HepG2 (cell line): Measurements from ENCODE around the gene KANSL1. TPM values are rescaled to one million over a fixed set of nuclear protein-coding genes. Genes with fewer than 3 reads are reported as not detected.
A peak's percentile ranks its signal among the peaks of the same experiment; 100 is the strongest.

Experiments used
- CEBPB ChIP-seq: IDR thresholded peaks from 2 replicates; pipeline ENCODE4 v1.6.1; 2011; ENCODE audit warnings: low read depth, low read length, improper control_type of control experiment, borderline replicate concordance
- CREM ChIP-seq, 2 experiments: sonication (generic) in 1 of 2; formaldehyde crosslinking in 1 of 2; IDR thresholded peaks; 2 replicates each; pipeline versions ENCODE4 v1.4.0 to v1.6.1; 2016 to 2020; ENCODE audit warnings: antibody characterized with exemption in 1 of 2, mild to moderate bottlenecking in 1 of 2, missing genetic modification reagents in 1 of 2
- EEA1 ChIP-seq: sonication (generic); formaldehyde crosslinking; IDR thresholded peaks from 2 replicates; pipeline ENCODE4 v1.5.1; 2020; ENCODE audit warnings: mild to moderate bottlenecking, missing genetic modification reagents, borderline replicate concordance
- PITX1 ChIP-seq: sonication (generic); formaldehyde crosslinking; IDR thresholded peaks from 2 replicates; pipeline ENCODE4 v1.5.1; 2020; ENCODE audit warnings: mild to moderate bottlenecking, missing genetic modification reagents
- RFX1 ChIP-seq: fragments of 450-650 bp; IDR thresholded peaks from 2 replicates; pipeline ENCODE4 v1.6.1; 2017
- SRSF1 ChIP-seq: fragments of 200-400 bp; formaldehyde crosslinking; optimal IDR thresholded peaks from 2 replicates; pipeline ENCODE3; 2017; ENCODE audit warnings: mild to moderate bottlenecking, low read depth, low read length, moderate library complexity
- TCF7L2 ChIP-seq: IDR thresholded peaks from 2 replicates; pipeline ENCODE4 v1.6.1; 2011; ENCODE audit warnings: mild to moderate bottlenecking, low read depth, low read length, moderate library complexity
- TFE3 ChIP-seq: IDR thresholded peaks from 2 replicates; pipeline ENCODE4 v1.6.1; 2016
- TRIM22 ChIP-seq: fragments of 450-650 bp; IDR thresholded peaks from 2 replicates; pipeline ENCODE4 v1.6.1; 2017
- ZBTB4 ChIP-seq: sonication (generic); formaldehyde crosslinking; IDR thresholded peaks from 2 replicates; pipeline ENCODE4 v1.4.0; 2020; ENCODE audit warnings: missing genetic modification reagents, mild to moderate bottlenecking, borderline replicate concordance
- ZNF367 ChIP-seq: sonication (generic); formaldehyde crosslinking; IDR thresholded peaks from 2 replicates; pipeline ENCODE4 v1.4.0; 2020; ENCODE audit warnings: missing genetic modification reagents, borderline replicate concordance
- ZZZ3 ChIP-seq: sonication (generic); formaldehyde crosslinking; IDR thresholded peaks from 2 replicates; pipeline ENCODE4 v1.4.0; 2020; ENCODE audit warnings: missing genetic modification reagents, mild to moderate bottlenecking, borderline replicate concordance
- polyA plus RNA-seq, 8 experiments: library from polyadenylated mRNA; depleted of rRNA in 3 of 8; stranded (reverse) in 7 of 8; unstranded in 1 of 8; fragments of >200 nt; fragmentation: Illumina TruSeq in 4 of 8; extraction: Trizol in 4 of 8; gene quantifications; 2 replicates each; pipeline versions ENCODE4 v1.2.1 to v1.2.3, GENCODE V29; 2011 to 2016; ENCODE audit warnings: low read depth in 4 of 8, missing spikeins in 1 of 8, mixed read lengths in 1 of 8; ENCODE audit not compliant: insufficient read depth in 1 of 8
- total RNA-seq, 5 experiments: library from RNA; depleted of rRNA; stranded (reverse); fragments of >200 nt; fragmentation: Illumina TruSeq; extraction: Trizol; gene quantifications; 2 replicates each; pipeline ENCODE4 v1.2.3, GENCODE V29; 2016; ENCODE audit warnings: low read depth in 1 of 5
- TF ChIP-seq, protein P1 (sequence below), 2 experiments: sonication (generic) in 1 of 2; formaldehyde crosslinking in 1 of 2; IDR thresholded peaks; 2 replicates each; pipeline versions ENCODE4 v1.4.0 to v1.6.1; 2018 to 2020; ENCODE audit warnings: missing genetic modification reagents in 2 of 2, borderline replicate concordance in 1 of 2, low read depth in 1 of 2, mild to moderate bottlenecking in 1 of 2, missing biosample characterization in 1 of 2
- TF ChIP-seq, protein P2 (sequence below): sonication (generic); formaldehyde crosslinking; IDR thresholded peaks from 2 replicates; pipeline ENCODE4 v1.8.0; 2022; ENCODE audit warnings: missing genetic modification reagents, mild to moderate bottlenecking, moderate library complexity, borderline replicate concordance
- TF ChIP-seq, protein P3 (sequence below): sonication (generic); formaldehyde crosslinking; IDR thresholded peaks from 2 replicates; pipeline ENCODE4 v1.5.1; 2020; ENCODE audit warnings: missing genetic modification reagents, mild to moderate bottlenecking, borderline replicate concordance

Gene KANSL1
- total and polyA plus RNA-seq, 2 of the 13 experiments (the other 11 are each of a cell fraction or from before 2014, with no cell fraction given) = 24.0 to 59.6 TPM

DNA sequence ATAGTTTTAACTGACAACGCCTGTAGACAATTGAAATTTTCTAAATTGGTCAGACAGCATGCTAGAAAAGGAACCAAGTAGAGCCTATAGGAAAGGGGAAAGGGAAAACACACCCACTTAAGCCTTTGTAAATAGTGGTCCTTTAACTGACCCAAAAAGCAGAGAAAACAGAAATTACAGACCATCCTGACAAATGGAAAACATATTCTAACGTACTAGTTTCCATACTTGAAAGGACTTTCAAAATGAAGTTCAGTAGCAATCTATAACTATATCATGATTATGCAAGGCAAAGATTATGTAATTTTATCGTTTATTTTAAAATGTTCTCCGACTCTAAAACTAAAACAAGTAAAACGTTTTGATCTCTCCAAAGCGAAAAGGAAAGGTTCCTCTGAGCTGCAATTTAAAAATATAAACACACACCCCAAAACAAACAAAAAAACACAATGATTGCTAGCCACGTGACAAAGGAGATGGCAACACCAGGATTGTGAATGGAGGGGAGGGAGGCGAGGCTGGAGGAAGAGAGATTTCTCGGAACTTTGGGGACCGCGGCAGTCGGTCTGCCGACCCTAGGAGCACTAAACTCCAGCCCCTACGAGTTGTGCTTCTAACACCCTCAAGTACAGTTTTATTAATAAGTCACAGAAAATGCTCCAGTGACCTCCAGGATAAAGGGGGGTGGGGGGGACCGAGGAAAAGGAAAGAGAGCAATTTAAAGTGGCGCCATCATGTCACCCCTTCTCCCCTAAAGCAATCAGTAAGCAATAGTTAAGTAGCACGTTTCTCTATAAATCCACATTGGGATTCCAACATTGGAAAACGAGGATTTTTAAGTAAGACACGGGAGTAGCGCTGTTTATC is 1.7 kb downstream of the KANSL1 start (continued):
- peak; percentile 21; the same call in 1 of the 2 replicates for TF ChIP-seq ZNF367
- TF ChIP-seq CEBPB = 0 out of 2 replicates have a peak, but pooled peaks have one; percentile 19
- TF ChIP-seq CREM (IDR thresholded peaks at IDR 0.05) = no peak
- no peak for TF ChIP-seq CREM (CRISPR knock-in tag; IDR thresholded peaks at IDR 0.05)
- TF ChIP-seq, protein P1, sequence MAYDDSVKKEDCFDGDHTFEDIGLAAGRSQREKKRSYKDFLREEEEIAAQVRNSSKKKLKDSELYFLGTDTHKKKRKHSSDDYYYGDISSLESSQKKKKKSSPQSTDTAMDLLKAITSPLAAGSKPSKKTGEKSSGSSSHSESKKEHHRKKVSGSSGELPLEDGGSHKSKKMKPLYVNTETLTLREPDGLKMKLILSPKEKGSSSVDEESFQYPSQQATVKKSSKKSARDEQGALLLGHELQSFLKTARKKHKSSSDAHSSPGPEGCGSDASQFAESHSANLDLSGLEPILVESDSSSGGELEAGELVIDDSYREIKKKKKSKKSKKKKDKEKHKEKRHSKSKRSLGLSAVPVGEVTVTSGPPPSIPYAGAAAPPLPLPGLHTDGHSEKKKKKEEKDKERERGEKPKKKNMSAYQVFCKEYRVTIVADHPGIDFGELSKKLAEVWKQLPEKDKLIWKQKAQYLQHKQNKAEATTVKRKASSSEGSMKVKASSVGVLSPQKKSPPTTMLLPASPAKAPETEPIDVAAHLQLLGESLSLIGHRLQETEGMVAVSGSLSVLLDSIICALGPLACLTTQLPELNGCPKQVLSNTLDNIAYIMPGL (CRISPR knock-in tag; IDR thresholded peaks at IDR 0.05; ENCODE audit: borderline replicate concordance in 1 of 2, low read depth in 1 of 2) = peak in 1 of 2 experiments; percentile 19; a peak in 2 of 4 replicates
- TF ChIP-seq TFE3 = peak; percentile 64; the same call in 1 of the 2 replicates
- no peak for TF ChIP-seq ZZZ3
- TF ChIP-seq, protein P2, sequence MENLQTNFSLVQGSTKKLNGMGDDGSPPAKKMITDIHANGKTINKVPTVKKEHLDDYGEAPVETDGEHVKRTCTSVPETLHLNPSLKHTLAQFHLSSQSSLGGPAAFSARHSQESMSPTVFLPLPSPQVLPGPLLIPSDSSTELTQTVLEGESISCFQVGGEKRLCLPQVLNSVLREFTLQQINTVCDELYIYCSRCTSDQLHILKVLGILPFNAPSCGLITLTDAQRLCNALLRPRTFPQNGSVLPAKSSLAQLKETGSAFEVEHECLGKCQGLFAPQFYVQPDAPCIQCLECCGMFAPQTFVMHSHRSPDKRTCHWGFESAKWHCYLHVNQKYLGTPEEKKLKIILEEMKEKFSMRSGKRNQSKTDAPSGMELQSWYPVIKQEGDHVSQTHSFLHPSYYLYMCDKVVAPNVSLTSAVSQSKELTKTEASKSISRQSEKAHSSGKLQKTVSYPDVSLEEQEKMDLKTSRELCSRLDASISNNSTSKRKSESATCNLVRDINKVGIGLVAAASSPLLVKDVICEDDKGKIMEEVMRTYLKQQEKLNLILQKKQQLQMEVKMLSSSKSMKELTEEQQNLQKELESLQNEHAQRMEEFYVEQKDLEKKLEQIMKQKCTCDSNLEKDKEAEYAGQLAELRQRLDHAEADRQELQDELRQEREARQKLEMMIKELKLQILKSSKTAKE = no peak
- TF ChIP-seq RFX1 = no peak
- no peak for TF ChIP-seq TCF7L2
- TF ChIP-seq ZBTB4 = no peak
- TF ChIP-seq TRIM22 = no peak
- no peak; the same call in 1 of the 2 replicates for TF ChIP-seq PITX1 (CRISPR knock-in tag)
- no peak for TF ChIP-seq EEA1 (CRISPR knock-in tag)
- TF ChIP-seq SRSF1 = peak; percentile 32
- TF ChIP-seq, protein P3, sequence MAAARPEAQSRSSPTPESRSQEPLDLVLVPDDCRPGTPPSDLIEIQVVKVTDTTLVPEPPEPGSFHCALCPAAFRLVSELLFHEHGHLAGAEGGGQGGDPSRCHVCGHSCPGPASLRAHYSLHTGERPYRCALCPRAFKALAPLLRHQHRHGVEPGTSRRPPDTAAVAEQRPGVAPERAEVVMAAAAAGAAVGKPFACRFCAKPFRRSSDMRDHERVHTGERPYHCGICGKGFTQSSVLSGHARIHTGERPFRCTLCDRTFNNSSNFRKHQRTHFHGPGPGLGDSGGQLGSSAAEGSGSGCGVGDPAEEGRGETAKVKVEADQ (CRISPR knock-in tag) = peak; percentile 8; the same call in 1 of the 2 replicates
